Measurements from ENCODE around the gene TFR2. TPM values are rescaled to one million over a fixed set of nuclear protein-coding genes. Genes with fewer than 3 reads are reported as not detected.

The TFR2 gene
- total and polyA plus RNA-seq, 2 of the 13 experiments (the other 11 are each of a cell fraction or from before 2014, with no cell fraction given) = 36.9 to 64.2 TPM

- TF ChIP-seq HNF1B (CRISPR knock-in tag; IDR thresholded peaks at IDR 0.05) (0 out of 2 replicates have a peak, but pooled peaks have one; percentile 19), MXD4 (CRISPR knock-in tag; IDR thresholded peaks at IDR 0.05) (no peak), KDM6A (CRISPR knock-in tag; IDR thresholded peaks at IDR 0.05; ENCODE audit: low read depth) (no peak), ZBTB44 (CRISPR knock-in tag; IDR thresholded peaks at IDR 0.05) (no peak), ZNF274 (CRISPR knock-in tag; IDR thresholded peaks at IDR 0.05) (no peak), EEA1 (CRISPR knock-in tag; IDR thresholded peaks at IDR 0.05; ENCODE audit: borderline replicate concordance) (no peak), FOXP4 (CRISPR knock-in tag; IDR thresholded peaks at IDR 0.05) (no peak), NR2F6 (IDR thresholded peaks at IDR 0.05) (peak; percentile 10; the same call in 1 of the 2 replicates), NR2F6 (CRISPR knock-in tag; IDR thresholded peaks at IDR 0.05) (no peak), JUN (CRISPR knock-in tag; IDR thresholded peaks at IDR 0.05) (0 out of 2 replicates have a peak, but pooled peaks have one; percentile 31), ZC3H13 (CRISPR knock-in tag; IDR thresholded peaks at IDR 0.05) (peak; percentile 35; the same call in 1 of the 2 replicates), ZBTB7B (CRISPR knock-in tag; IDR thresholded peaks at IDR 0.05) (peak; percentile 53), RBFOX2 (IDR thresholded peaks at IDR 0.05; ENCODE audit: low read depth, low read length) (no peak), ONECUT2 (CRISPR knock-in tag; IDR thresholded peaks at IDR 0.05) (no peak), ATF6 (CRISPR knock-in tag; conservative IDR thresholded peaks at IDR 0.05) (no peak), KLF16 (CRISPR knock-in tag; IDR thresholded peaks at IDR 0.05) (no peak), HOXD1 (CRISPR knock-in tag; IDR thresholded peaks at IDR 0.05) (no peak), ZNF337 (CRISPR knock-in tag; IDR thresholded peaks at IDR 0.05; ENCODE audit: borderline replicate concordance, low read depth) (no peak), ZNF441 (CRISPR knock-in tag; IDR thresholded peaks at IDR 0.05; ENCODE audit: borderline replicate concordance) (no peak), ZNF317 (CRISPR knock-in tag; IDR thresholded peaks at IDR 0.05) (no peak), ZNF616 (CRISPR knock-in tag; IDR thresholded peaks at IDR 0.05; ENCODE audit: low read depth) (no peak)
- TF ChIP-seq, protein P1, sequence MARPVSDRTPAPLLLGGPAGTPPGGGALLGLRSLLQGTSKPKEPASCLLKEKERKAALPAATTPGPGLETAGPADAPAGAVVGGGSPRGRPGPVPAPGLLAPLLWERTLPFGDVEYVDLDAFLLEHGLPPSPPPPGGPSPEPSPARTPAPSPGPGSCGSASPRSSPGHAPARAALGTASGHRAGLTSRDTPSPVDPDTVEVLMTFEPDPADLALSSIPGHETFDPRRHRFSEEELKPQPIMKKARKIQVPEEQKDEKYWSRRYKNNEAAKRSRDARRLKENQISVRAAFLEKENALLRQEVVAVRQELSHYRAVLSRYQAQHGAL (CRISPR knock-in tag; IDR thresholded peaks at IDR 0.05; ENCODE audit: not compliant biosample characterization) = no peak
Measured at GRCh38 chr7:100641860-100642533, 645 bp upstream of the TFR2 start (continued).
